ENCODE data around the gene GAS2L3. TPM values are rescaled to one million over a fixed set of nuclear protein-coding genes. Genes with fewer than 3 reads are reported as not detected.

Gene GAS2L3
- total RNA-seq, 1 donor from 2014 or later = 0.07 TPM

DNA sequence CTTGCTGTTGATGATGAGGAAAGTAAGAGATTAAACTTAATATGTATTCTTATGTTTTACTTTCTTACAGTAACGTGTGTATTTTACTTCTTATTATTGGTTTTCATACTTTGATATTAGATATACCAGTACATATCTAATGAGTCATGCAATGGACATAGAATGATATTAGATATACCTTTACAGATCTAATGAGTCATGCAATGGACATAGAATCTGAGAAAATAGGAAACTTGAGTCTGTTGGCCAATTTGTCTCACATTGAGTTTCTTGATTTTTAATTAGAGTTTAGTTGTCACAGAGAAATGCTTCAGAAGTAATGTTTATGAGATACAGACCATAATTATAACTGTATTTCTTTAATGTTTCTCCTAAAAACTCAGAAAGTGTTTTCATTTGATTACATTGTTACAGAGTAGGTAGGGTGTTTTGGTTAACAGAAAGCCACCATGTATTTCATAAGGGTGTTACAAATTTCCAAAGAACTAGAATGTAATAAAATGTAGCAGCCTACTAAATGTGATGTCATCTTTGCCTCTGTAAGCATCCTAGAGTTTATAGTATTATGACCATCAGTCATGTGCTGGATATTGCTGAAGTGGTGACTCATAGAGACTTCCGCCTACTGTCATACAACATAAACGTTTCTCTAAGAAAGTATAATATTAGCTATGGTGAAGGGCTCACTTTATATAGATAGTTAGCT, 3.0 kb downstream of the GAS2L3 start:
- ATAC-seq (ENCODE audit: low read depth) (no peak), DNase-seq (no peak)
- CTCF ChIA-PET = no interaction called here
- intact Hi-C loops (cut with micrococcal nuclease) = no loop called here
- Mint-ChIP-seq H3K4me1 (peaks cover 13% of the 10 kb centered on the region), H3K36me3 (ENCODE audit: low read depth) (no peaks in the 10 kb centered on the region), H3K9me3 (no peaks in the 10 kb centered on the region), H3K4me3 (no peak overlapping the region), H3K27ac (no peak overlapping the region), H3K27me3 (peaks cover 3% of the 10 kb centered on the region)
- TF ChIP-seq, protein P1, sequence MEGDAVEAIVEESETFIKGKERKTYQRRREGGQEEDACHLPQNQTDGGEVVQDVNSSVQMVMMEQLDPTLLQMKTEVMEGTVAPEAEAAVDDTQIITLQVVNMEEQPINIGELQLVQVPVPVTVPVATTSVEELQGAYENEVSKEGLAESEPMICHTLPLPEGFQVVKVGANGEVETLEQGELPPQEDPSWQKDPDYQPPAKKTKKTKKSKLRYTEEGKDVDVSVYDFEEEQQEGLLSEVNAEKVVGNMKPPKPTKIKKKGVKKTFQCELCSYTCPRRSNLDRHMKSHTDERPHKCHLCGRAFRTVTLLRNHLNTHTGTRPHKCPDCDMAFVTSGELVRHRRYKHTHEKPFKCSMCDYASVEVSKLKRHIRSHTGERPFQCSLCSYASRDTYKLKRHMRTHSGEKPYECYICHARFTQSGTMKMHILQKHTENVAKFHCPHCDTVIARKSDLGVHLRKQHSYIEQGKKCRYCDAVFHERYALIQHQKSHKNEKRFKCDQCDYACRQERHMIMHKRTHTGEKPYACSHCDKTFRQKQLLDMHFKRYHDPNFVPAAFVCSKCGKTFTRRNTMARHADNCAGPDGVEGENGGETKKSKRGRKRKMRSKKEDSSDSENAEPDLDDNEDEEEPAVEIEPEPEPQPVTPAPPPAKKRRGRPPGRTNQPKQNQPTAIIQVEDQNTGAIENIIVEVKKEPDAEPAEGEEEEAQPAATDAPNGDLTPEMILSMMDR (IDR thresholded peaks at IDR 0.05) = no peak
- POLR2A ChIA-PET = no interaction called here

DNA sequence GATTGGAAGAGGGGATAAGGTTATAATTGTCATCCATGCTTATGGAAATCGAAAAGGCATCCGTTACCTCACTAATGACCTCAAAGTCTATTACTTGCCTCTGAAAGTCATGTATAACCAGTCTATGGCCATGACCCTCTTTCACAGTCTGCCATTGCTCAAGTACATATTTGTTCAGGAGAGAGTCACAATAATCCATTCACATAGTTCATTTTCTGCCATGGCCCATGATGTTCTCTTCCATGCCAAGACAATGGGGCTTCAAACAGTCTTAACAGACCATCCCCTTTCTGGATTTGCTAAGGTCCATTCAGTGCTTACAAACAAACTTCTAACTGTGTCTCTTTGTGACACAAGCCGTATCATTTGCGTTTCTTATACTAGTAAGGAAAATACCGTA, 5.4 kb downstream of the GAS2L3 start:
- DNase-seq = no peak
- H3K4me3 Mint-ChIP-seq = no peak overlapping the region
- no peak for ATAC-seq (ENCODE audit: low read depth)
- no peaks in the 10 kb centered on the region for H3K36me3 Mint-ChIP-seq (ENCODE audit: low read depth)
- H3K27ac Mint-ChIP-seq = no peak overlapping the region
- POLR2A ChIA-PET = no interaction called here
- CTCF ChIA-PET = no interaction called here
- intact Hi-C loops (cut with micrococcal nuclease) = no loop called here
- H3K4me1 Mint-ChIP-seq = peaks cover 9% of the 10 kb centered on the region
- no peaks in the 10 kb centered on the region for H3K27me3 Mint-ChIP-seq
- TF ChIP-seq, protein P1 (IDR thresholded peaks at IDR 0.05) = no peak
- peaks cover 3% of the 10 kb centered on the region for H3K9me3 Mint-ChIP-seq

DNA sequence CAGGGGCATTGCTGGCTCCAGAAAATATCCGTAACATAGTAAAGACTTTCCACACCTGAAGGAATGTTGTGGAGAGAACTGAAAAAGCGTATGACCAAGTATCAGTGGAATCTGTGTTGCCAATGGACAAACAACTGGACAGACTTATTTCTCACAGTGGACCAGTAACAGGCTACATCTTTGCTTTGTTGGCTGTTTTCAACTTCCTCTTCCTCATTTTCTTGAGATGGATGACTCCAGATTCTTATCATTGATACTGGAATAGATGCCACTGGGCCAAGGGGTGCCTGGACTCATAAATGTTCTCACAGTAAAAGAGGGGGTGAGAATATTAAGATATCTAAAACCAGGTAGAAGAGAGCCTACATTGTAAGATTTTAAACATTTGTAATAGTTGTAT, 6.4 kb downstream of the GAS2L3 start:
- H3K4me3 Mint-ChIP-seq = no peak overlapping the region
- H3K9me3 Mint-ChIP-seq = peaks cover 3% of the 10 kb centered on the region
- DNase-seq (no peak), ATAC-seq (ENCODE audit: low read depth) (no peak)
- ChIA-PET CTCF (no interaction called here), POLR2A (no interaction called here)
- H3K27ac Mint-ChIP-seq = no peak overlapping the region
- no peaks in the 10 kb centered on the region for H3K36me3 Mint-ChIP-seq (ENCODE audit: low read depth)
- TF ChIP-seq, protein P1 (IDR thresholded peaks at IDR 0.05) = no peak
- H3K4me1 Mint-ChIP-seq = peaks cover under 1% of the 10 kb centered on the region
- intact Hi-C loops (cut with micrococcal nuclease) = no loop called here
- H3K27me3 Mint-ChIP-seq = no peaks in the 10 kb centered on the region

DNA sequence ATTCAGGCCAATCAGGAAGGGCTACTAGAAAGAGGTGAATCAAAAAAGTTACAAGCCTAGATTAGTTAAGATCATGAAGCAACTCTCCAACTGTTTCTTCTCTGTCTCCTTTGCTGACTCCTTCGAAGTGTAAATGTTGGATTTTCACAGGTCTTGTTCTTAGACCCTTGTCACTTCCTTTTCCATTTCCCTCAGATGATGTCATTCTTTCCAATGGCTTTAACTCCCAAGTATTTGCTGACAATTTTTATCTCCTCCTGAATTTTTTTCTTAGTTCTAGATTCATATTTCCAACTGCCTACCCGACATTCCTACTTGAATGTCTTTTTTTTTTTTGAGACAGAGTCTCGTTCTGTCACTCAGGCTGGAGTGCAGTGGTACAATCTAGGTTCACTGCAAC, 10.8 kb downstream of the GAS2L3 start:
- intact Hi-C loops (cut with micrococcal nuclease) = no loop called here
- H3K27me3 Mint-ChIP-seq = no peaks in the 10 kb centered on the region
- DNase-seq = no peak
- POLR2A ChIA-PET = no interaction called here
- no peak overlapping the region for H3K4me3 Mint-ChIP-seq
- H3K9me3 Mint-ChIP-seq = peaks cover 19% of the 10 kb centered on the region
- no peaks in the 10 kb centered on the region for H3K36me3 Mint-ChIP-seq (ENCODE audit: low read depth)
- ATAC-seq (ENCODE audit: low read depth) = no peak
- CTCF ChIA-PET = no interaction called here
- no peaks in the 10 kb centered on the region for H3K4me1 Mint-ChIP-seq
- H3K27ac Mint-ChIP-seq = no peak overlapping the region
- TF ChIP-seq, protein P1 (IDR thresholded peaks at IDR 0.05) = no peak

DNA sequence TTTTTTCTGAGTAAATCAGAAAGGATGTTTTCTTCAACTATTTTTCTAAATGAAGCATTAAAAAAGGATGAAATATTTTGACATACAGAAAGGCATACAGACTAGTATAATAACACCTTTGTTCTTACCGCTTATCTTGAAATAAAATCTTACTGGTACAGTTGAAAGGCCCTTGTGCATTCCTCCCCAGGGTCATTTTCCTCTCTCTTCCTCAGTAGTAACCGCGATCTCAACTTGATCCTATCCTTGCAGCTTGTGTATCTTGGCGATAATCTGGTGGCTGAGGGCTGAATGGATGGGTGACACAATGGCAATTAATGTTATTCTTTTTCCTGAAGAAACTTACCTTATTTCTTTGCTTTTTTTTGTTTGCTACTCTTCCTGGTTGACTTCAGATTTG, 18.5 kb downstream of the GAS2L3 start:
- no peaks in the 10 kb centered on the region for H3K27me3 Mint-ChIP-seq
- peaks cover 22% of the 10 kb centered on the region for H3K9me3 Mint-ChIP-seq
- ChIA-PET POLR2A (no interaction called here), CTCF (no interaction called here)
- no peak for ATAC-seq (ENCODE audit: low read depth)
- H3K4me3 Mint-ChIP-seq = no peak overlapping the region
- no peaks in the 10 kb centered on the region for H3K36me3 Mint-ChIP-seq (ENCODE audit: low read depth)
- no peak overlapping the region for H3K27ac Mint-ChIP-seq
- TF ChIP-seq, protein P1 (IDR thresholded peaks at IDR 0.05) = no peak
- H3K4me1 Mint-ChIP-seq = no peaks in the 10 kb centered on the region
- no peak for DNase-seq
- intact Hi-C loops (cut with micrococcal nuclease) = no loop called here
